ENCODE results near the gene HES5.

The HES5 gene

GRCh38 chr1:2502661-2503553 lies 27.2 kb downstream of the HES5 start:
- no peak for TF ChIP-seq CTCF (IDR thresholded peaks at IDR 0.05; ENCODE audit: low read depth, low read length, missing control alignments)
- DNase-seq (ENCODE audit: low read depth) = no peak
- H3K4me3 ChIP-seq (ENCODE audit: low read depth, low read length) = no peak overlapping the region
- in situ Hi-C loops (cut with HindIII; ENCODE audit: low sequenced_read_pairs) = no loop called here

- no peak for TF ChIP-seq CTCF (IDR thresholded peaks at IDR 0.05; ENCODE audit: low read depth, low read length, missing control alignments)
- in situ Hi-C loops (cut with HindIII; ENCODE audit: low sequenced_read_pairs) = no loop called here
- DNase-seq (ENCODE audit: low read depth) = no peak
- no peak overlapping the region for H3K4me3 ChIP-seq (ENCODE audit: low read depth, low read length)
These were observed 27.9 kb downstream of the HES5 start for GRCh38 chr1:2502210-2502609.

- no peak for TF ChIP-seq CTCF (IDR thresholded peaks at IDR 0.05; ENCODE audit: low read depth, low read length, missing control alignments)
- no peak for DNase-seq (ENCODE audit: low read depth)
- H3K4me3 ChIP-seq (ENCODE audit: low read depth, low read length) = no peak overlapping the region
- in situ Hi-C loops (cut with HindIII; ENCODE audit: low sequenced_read_pairs) = no loop called here
These were observed 28.3 kb downstream of the HES5 start for GRCh38 chr1:2501820-2502119.

- no peak overlapping the region for H3K4me3 ChIP-seq (ENCODE audit: low read depth, low read length)
- no peak for TF ChIP-seq CTCF (IDR thresholded peaks at IDR 0.05; ENCODE audit: low read depth, low read length, missing control alignments)
- no peak for DNase-seq (ENCODE audit: low read depth)
- in situ Hi-C loops (cut with HindIII; ENCODE audit: low sequenced_read_pairs) = no loop called here
These were observed 28.8 kb downstream of the HES5 start for GRCh38 chr1:2501041-2501819.

- no peak overlapping the region for H3K4me3 ChIP-seq (ENCODE audit: low read depth, low read length)
- no peak for DNase-seq (ENCODE audit: low read depth)
- TF ChIP-seq CTCF (IDR thresholded peaks at IDR 0.05; ENCODE audit: low read depth, low read length, missing control alignments) = no peak
- in situ Hi-C loops (cut with HindIII; ENCODE audit: low sequenced_read_pairs) = no loop called here
These were observed 30.0 kb downstream of the HES5 start for GRCh38 chr1:2499986-2500596.

- DNase-seq (ENCODE audit: low read depth) = no peak
- no peak overlapping the region for H3K4me3 ChIP-seq (ENCODE audit: low read depth, low read length)
- in situ Hi-C loops (cut with HindIII; ENCODE audit: low sequenced_read_pairs) = no loop called here
- no peak for TF ChIP-seq CTCF (IDR thresholded peaks at IDR 0.05; ENCODE audit: low read depth, low read length, missing control alignments)
These were observed 30.8 kb downstream of the HES5 start for GRCh38 chr1:2499260-2499659.
